Ovary (tissue), 9 donors: ENCODE results near the gene PAGE4. TPM values are rescaled to one million over a fixed set of nuclear protein-coding genes. Genes with fewer than 3 reads are reported as not detected.
A peak's percentile ranks its signal among the peaks of the same experiment; 100 is the strongest.

Source experiments
- DNase-seq, 5 donors: peaks; one replicate each; pipeline ENCODE4 v3.0.0-alpha.2; 2019 to 2020
- H3K27ac ChIP-seq, 2 donors: fragments of 200-600 bp; one replicate each; pipeline versions ENCODE4 v1.5.1 to v1.8.0; 2019 to 2022
- H3K27me3 ChIP-seq: fragments of 200-600 bp; one replicate; pipeline ENCODE4 v1.8.0; 2022
- H3K36me3 ChIP-seq: fragments of 200-600 bp; sonication (generic); one replicate; pipeline ENCODE4 v1.5.1; 2019
- H3K4me1 ChIP-seq: one replicate; pipeline ENCODE4 v1.8.1; 2013; ENCODE audit warnings: mild to moderate bottlenecking, moderate library complexity; ENCODE audit not compliant: insufficient read depth
- H3K4me3 ChIP-seq: fragments of 200-600 bp; sonication (generic); one replicate; pipeline ENCODE4 v1.5.1; 2017
- H3K9me3 ChIP-seq, 2 donors: fragments of 200-600 bp in 1 of 2; sonication (generic) in 1 of 2; one replicate each; pipeline versions ENCODE4 v1.5.1 to v1.8.1; 2013 to 2019; ENCODE audit warnings: mild to moderate bottlenecking in 1 of 2, moderate library complexity in 1 of 2
- EP300 ChIP-seq: sonication (generic); formaldehyde crosslinking; IDR thresholded peaks from one replicate; pipeline ENCODE4 v1.6.1; 2017; ENCODE audit warnings: antibody characterized with exemption
- POLR2A ChIP-seq: fragments of 450-650 bp; IDR thresholded peaks from one replicate; pipeline ENCODE4 v1.6.1; 2017; ENCODE audit warnings: antibody characterized with exemption, mild to moderate bottlenecking, moderate library complexity
- WGBS, 3 donors: extraction: QIAGEN DNeasy Blood & Tissue Kit in 1 of 3; methylation state at CpG; one replicate each; pipeline versions ENCODE4 v1.1.5 to v1.1.7; 2013 to 2017; 5-methylcytosine and 5-hydroxymethylcytosine counted together
- intact Hi-C, 4 donors: fragments of 100-400 bp; cut with DNase I; formaldehyde crosslinking; loops; one replicate each; pipeline versions ENCODE4 v1.11.0 to v1.15.1; 2022 to 2023
- polyA plus RNA-seq, 2 donors: library from polyadenylated mRNA; stranded (reverse); fragments of 200-250 nt in 1 of 2; fragments of 350-450 nt in 1 of 2; fragmentation: Illumina TruSeq in 1 of 2; extraction: RNeasy Lipid Tissue Mini Kit (QIAGEN cat#74804) in 1 of 2; gene quantifications; one replicate each; pipeline ENCODE4 v1.2.3, GENCODE V29; 2013 to 2014
- total RNA-seq, 7 donors: library from RNA; depleted of rRNA in 2 of 7; stranded (reverse); fragments of >200 nt in 2 of 7; fragmentation: NEBNext Ultra II Directional in 3 of 7; extraction: Animal tissue kit (Norgen Biotek cat#: 25700) in 3 of 7; gene quantifications; one replicate each; pipeline versions ENCODE4 v1.1.0 to v1.2.4, GENCODE V29; 2016 to 2023
- TF ChIP-seq, protein P1 (sequence below), 3 donors: fragments of 450-650 bp in 2 of 3; fragments of 200-600 bp in 1 of 3; IDR thresholded peaks; one replicate each; pipeline versions ENCODE4 v1.5.1 to v1.8.0; 2016 to 2022; ENCODE audit warnings: antibody characterized with exemption in 3 of 3, mild to moderate bottlenecking in 1 of 3
- donor health status: DM: no; HTN: no; CAD: no; lungs with moderate emphysema.
- donor health status: DM: no; HTN: no; CAD: no.
- donor health status: Bipolar disorder and iron deficiency.
- donor health status: DM: yes; HTN: yes; CAD: no.
- donor health status: DM: no; HTN: no; CAD: no.
- donor health status: DM: yes; HTN: yes; CAD: no.

Gene PAGE4
- total and polyA plus RNA-seq, 9 donors, result 0.71 to 9.2 (median 8.0) TPM; not detected in 4

GRCh38 chrX:49878128-49878833, 49.2 kb downstream of the PAGE4 start:
- 36 to 39% (median 39%) methylated on average over 22 to 28 of the region's 28 CpGs for WGBS, 3 donors
- DNase-seq, result peak in 4 of 5 donors; percentile 26 to 59 (median 36)
- no peaks in the 10 kb centered on the region for H3K9me3 ChIP-seq
- peak overlapping the region; percentile 65 for H3K4me3 ChIP-seq
- intact Hi-C loops, result no loop called here
- TF ChIP-seq EP300 (no peak), POLR2A (no peak)
- TF ChIP-seq, protein P1, sequence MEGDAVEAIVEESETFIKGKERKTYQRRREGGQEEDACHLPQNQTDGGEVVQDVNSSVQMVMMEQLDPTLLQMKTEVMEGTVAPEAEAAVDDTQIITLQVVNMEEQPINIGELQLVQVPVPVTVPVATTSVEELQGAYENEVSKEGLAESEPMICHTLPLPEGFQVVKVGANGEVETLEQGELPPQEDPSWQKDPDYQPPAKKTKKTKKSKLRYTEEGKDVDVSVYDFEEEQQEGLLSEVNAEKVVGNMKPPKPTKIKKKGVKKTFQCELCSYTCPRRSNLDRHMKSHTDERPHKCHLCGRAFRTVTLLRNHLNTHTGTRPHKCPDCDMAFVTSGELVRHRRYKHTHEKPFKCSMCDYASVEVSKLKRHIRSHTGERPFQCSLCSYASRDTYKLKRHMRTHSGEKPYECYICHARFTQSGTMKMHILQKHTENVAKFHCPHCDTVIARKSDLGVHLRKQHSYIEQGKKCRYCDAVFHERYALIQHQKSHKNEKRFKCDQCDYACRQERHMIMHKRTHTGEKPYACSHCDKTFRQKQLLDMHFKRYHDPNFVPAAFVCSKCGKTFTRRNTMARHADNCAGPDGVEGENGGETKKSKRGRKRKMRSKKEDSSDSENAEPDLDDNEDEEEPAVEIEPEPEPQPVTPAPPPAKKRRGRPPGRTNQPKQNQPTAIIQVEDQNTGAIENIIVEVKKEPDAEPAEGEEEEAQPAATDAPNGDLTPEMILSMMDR (IDR thresholded peaks at IDR 0.05), result no peak
- H3K27ac ChIP-seq, result peak overlapping the region; percentile 4 to 86
- H3K27me3 ChIP-seq, result no peaks in the 10 kb centered on the region
- H3K4me1 ChIP-seq, result peaks cover 4% of the 10 kb centered on the region
- H3K36me3 ChIP-seq, result no peaks in the 10 kb centered on the region

- TF ChIP-seq POLR2A, result peak; percentile 32
- TF ChIP-seq EP300, result no peak
- TF ChIP-seq, protein P1 (IDR thresholded peaks at IDR 0.05), result peak; percentile 32 to 81 (median 73)
- no peaks in the 10 kb centered on the region for H3K9me3 ChIP-seq
- DNase-seq, result peak; percentile 71 to 83 (median 76)
- intact Hi-C loops, result no loop called here
- H3K4me3 ChIP-seq, result peak within 1 kb of the TSS; percentile 65
- no peaks in the 10 kb centered on the region for H3K27me3 ChIP-seq
- peaks cover 4% of the 10 kb centered on the region for H3K4me1 ChIP-seq
- peak within 1 kb of the TSS; percentile 4 to 86 for H3K27ac ChIP-seq
- WGBS, 3 donors, result 30 to 36% (median 33%) methylated on average over 60 of the region's 60 CpGs
- H3K36me3 ChIP-seq, result no peaks in the 10 kb centered on the region
Observed at GRCh38 chrX:49878834-49879655, 49.9 kb downstream of the PAGE4 start, which contains the start of gene USP27X. USP27X (plus strand) TSS chrX:49879484; CDS start chrX:49880308, 824 bp downstream.

- 40 to 55% (median 48%) methylated on average over 34 to 55 of the region's 55 CpGs for WGBS, 3 donors
- DNase-seq, result no peak
- Histone ChIP-seq H3K4me3 (peak overlapping the region; percentile 65), H3K27ac (peak overlapping the region; percentile 4 to 86), H3K4me1 (peaks cover 4% of the 10 kb centered on the region), H3K9me3 (no peaks in the 10 kb centered on the region), H3K36me3 (no peaks in the 10 kb centered on the region), H3K27me3 (no peaks in the 10 kb centered on the region)
- TF ChIP-seq, protein P1 (IDR thresholded peaks at IDR 0.05), result no peak
- TF ChIP-seq EP300 (no peak), POLR2A (no peak)
- intact Hi-C loops, result no loop called here
Observed at GRCh38 chrX:49879656-49880277, 50.7 kb downstream of the PAGE4 start.

- Histone ChIP-seq H3K27ac (no peak overlapping the region), H3K4me1 (peaks cover 4% of the 10 kb centered on the region), H3K27me3 (no peaks in the 10 kb centered on the region), H3K4me3 (no peak overlapping the region), H3K9me3 (no peaks in the 10 kb centered on the region), H3K36me3 (no peaks in the 10 kb centered on the region)
- TF ChIP-seq POLR2A (no peak), EP300 (no peak)
- TF ChIP-seq, protein P1 (IDR thresholded peaks at IDR 0.05), result no peak
- intact Hi-C loops, result no loop called here
- 82 to 85% (median 83%) methylated on average over 12 of the region's 12 CpGs for WGBS, 3 donors
- DNase-seq, result peak in 1 of 5 donors; percentile 27
Observed at GRCh38 chrX:49880668-49881067, 51.6 kb downstream of the PAGE4 start.
